Measurements from ENCODE around the gene AGBL1.

The AGBL1 gene

DNA sequence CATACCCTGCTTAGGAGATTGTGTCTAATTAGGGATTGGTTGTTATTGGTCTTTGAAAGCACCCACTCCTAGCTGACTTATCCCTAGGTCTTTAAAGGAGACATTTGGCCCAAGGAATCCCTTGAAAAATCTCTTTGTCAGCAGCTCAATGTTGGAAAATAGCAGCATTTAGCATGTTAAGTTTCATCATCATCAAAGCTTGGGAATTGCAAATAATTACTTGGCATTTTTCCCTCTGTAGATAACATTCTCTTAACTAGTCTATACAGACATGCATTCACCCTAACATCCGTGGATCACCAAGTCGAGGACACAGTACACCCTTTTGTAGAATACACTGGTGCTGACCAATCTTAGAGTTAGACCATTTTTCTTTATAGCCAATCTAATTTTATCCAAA is 332.2 kb downstream of the AGBL1 start:
- no peak for DNase-seq (ENCODE audit: extremely low spot score)
- TF ChIP-seq CTCF (IDR thresholded peaks at IDR 0.05; ENCODE audit: control extremely low read depth, extremely low read depth, low read depth, missing control alignments): no peak

GRCh38 chr15:86413191-86413590 is 333.5 kb downstream of the AGBL1 start:
- POLR2A ChIA-PET: no interaction called here
- CTCF ChIA-PET: no interaction called here
- DNase-seq (ENCODE audit: extremely low spot score): no peak

More for the DNA sequence above, 332.2 kb downstream of the AGBL1 start:
- ChIA-PET POLR2A (no interaction called here), CTCF (no interaction called here)

GRCh38 chr15:86425746-86426145 is 346.1 kb downstream of the AGBL1 start:
- ChIA-PET POLR2A (no interaction called here), CTCF (no interaction called here)
- TF ChIP-seq CTCF (IDR thresholded peaks at IDR 0.05; ENCODE audit: control extremely low read depth, extremely low read depth, low read depth, missing control alignments): no peak
- no peak for DNase-seq (ENCODE audit: extremely low spot score)

More at GRCh38 chr15:86413191-86413590, 333.5 kb downstream of the AGBL1 start:
- TF ChIP-seq CTCF (IDR thresholded peaks at IDR 0.05; ENCODE audit: control extremely low read depth, extremely low read depth, low read depth, missing control alignments): no peak

DNA sequence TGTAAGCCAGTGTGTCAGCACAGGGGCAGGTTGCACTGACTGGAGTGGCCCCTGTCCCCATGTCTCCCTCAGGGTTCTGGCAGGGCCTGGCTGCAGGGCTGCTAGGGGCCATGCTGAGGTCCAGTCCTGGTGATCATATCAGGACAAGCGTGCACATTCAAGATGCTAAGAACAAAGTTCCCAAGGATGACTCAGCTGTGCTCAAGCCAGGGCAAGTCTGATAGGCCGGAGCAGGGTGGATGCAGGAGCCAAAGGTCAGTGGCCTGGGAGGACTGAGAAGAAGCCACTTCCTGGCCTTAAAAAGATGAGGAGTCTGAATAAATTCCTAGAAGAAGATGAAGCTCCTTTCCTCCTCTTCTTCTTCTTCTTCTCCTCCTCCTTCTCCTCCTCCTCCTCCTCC is 353.2 kb downstream of the AGBL1 start:
- POLR2A ChIA-PET: no interaction called here
- no peak for TF ChIP-seq CTCF (IDR thresholded peaks at IDR 0.05; ENCODE audit: control extremely low read depth, extremely low read depth, low read depth, missing control alignments)
- CTCF ChIA-PET: interaction anchor here (0.9 kb wide), 1 partner anchor 10 kb away, joined by 3 read pairs; no protein-coding TSS in a partner anchor
- no peak for DNase-seq (ENCODE audit: extremely low spot score)

- CTCF ChIA-PET: no interaction called here
- DNase-seq (ENCODE audit: extremely low spot score): no peak
- POLR2A ChIA-PET: no interaction called here
- TF ChIP-seq CTCF (IDR thresholded peaks at IDR 0.05; ENCODE audit: control extremely low read depth, extremely low read depth, low read depth, missing control alignments): no peak
Observed at GRCh38 chr15:86433983-86434382, 354.3 kb downstream of the AGBL1 start.

- ChIA-PET POLR2A (no interaction called here), CTCF (no interaction called here)
- no peak for DNase-seq (ENCODE audit: extremely low spot score)
- TF ChIP-seq CTCF (IDR thresholded peaks at IDR 0.05; ENCODE audit: control extremely low read depth, extremely low read depth, low read depth, missing control alignments): no peak
Observed at GRCh38 chr15:86439614-86440013, 359.9 kb downstream of the AGBL1 start.

GRCh38 chr15:86444527-86444926 is 364.9 kb downstream of the AGBL1 start:
- no peak for DNase-seq (ENCODE audit: extremely low spot score)
- ChIA-PET CTCF (no interaction called here), POLR2A (no interaction called here)
- TF ChIP-seq CTCF (IDR thresholded peaks at IDR 0.05; ENCODE audit: control extremely low read depth, extremely low read depth, low read depth, missing control alignments): no peak

Data from GM10248 (cell line).